T-cell (primary cell): ENCODE results near the gene SYT9. TPM values are rescaled to one million over a fixed set of nuclear protein-coding genes. Genes with fewer than 3 reads are reported as not detected.

Source experiments
- ATAC-seq, 4 experiments: fragments of 200-7000 bp in 3 of 4; fragments of 150-1000 bp in 1 of 4; cut with Tn5 transposase; replicated peaks in 1 of 4; 1 replicate in 3 of 4; 2 replicates in 1 of 4; pipeline ENCODE4 v1.10.0; 2021; ENCODE audit warnings: moderate library complexity in 3 of 4, mild to moderate bottlenecking in 2 of 4, moderate number of reproducible peaks in 1 of 4
- CTCF ChIA-PET, 2 donors: fragments of 300-600 bp; sonication (Branson Sonifier 250); formaldehyde crosslinking; loops; one replicate each; lab custom pipeline; 2022; ENCODE audit warnings: antibody characterized with exemption in 2 of 2; lab: Charles Lee
- POLR2A ChIA-PET, 2 donors: fragments of 300-600 bp; sonication (Branson Sonifier 250); formaldehyde crosslinking; loops; one replicate each; lab custom pipeline; 2022; ENCODE audit warnings: antibody characterized with exemption in 2 of 2; lab: Charles Lee
- DNase-seq, 35 experiments: peaks; one replicate each; pipeline versions ENCODE4 v3.0.0 to v3.0.0-alpha.2; 2013 to 2023
- H3K27ac ChIP-seq: one replicate; pipeline ENCODE4 v1.5.1; 2013; ENCODE audit warnings: low read length
- H3K27me3 ChIP-seq, 2 experiments: replicated peaks in 1 of 2; 1 replicate in 1 of 2; 2 replicates in 1 of 2; pipeline versions ENCODE4 v1.6.1 to v1.7.0; 2013; ENCODE audit warnings: low read length in 1 of 2, mixed read lengths in 1 of 2; ENCODE audit not compliant: control insufficient read depth in 2 of 2, insufficient read depth in 2 of 2; ENCODE audit errors: extremely low read depth in 1 of 2
- H3K36me3 ChIP-seq, 2 donors: 1 replicate in 1 of 2; 2 replicates in 1 of 2; pipeline versions ENCODE4 v1.6.1 to v1.7.0; 2013; ENCODE audit warnings: low read length in 1 of 2; ENCODE audit not compliant: control insufficient read depth in 2 of 2, insufficient read depth in 1 of 2; ENCODE audit errors: extremely low read depth in 1 of 2
- H3K4me1 ChIP-seq, 2 experiments: 1 replicate in 1 of 2; 2 replicates in 1 of 2; pipeline versions ENCODE4 v1.6.1 to v1.7.0; 2013; ENCODE audit warnings: low read length in 2 of 2, mixed read lengths in 1 of 2; ENCODE audit not compliant: insufficient read depth in 2 of 2, control insufficient read depth in 1 of 2; ENCODE audit errors: extremely low read depth in 1 of 2
- H3K4me3 ChIP-seq, 2 donors: 1 replicate in 1 of 2; 2 replicates in 1 of 2; pipeline versions ENCODE4 v1.5.1 to v1.7.0; 2013; ENCODE audit warnings: mild to moderate bottlenecking in 2 of 2, low read length in 1 of 2, moderate library complexity in 1 of 2; ENCODE audit not compliant: control insufficient read depth in 1 of 2; ENCODE audit errors: extremely low read depth in 1 of 2
- H3K9me3 ChIP-seq: 2 replicates; pipeline ENCODE4 v1.7.0; 2013
- H3K27ac Mint-ChIP-seq, 2 donors: one replicate each; pipeline ENCODE4 v1.8.0; 2020 to 2021; ENCODE audit warnings: mild to moderate bottlenecking in 2 of 2, mixed read lengths in 2 of 2
- H3K27me3 Mint-ChIP-seq, 2 donors: one replicate each; pipeline ENCODE4 v1.8.0; 2021 to 2022; ENCODE audit warnings: mixed read lengths in 2 of 2
- H3K36me3 Mint-ChIP-seq: one replicate; pipeline ENCODE4 v1.8.0; 2021; ENCODE audit warnings: mixed read lengths
- H3K4me1 Mint-ChIP-seq, 3 donors: one replicate each; pipeline ENCODE4 v1.8.0; 2020 to 2022; ENCODE audit warnings: mixed read lengths in 3 of 3, mild to moderate bottlenecking in 1 of 3
- H3K4me3 Mint-ChIP-seq, 3 donors: one replicate each; pipeline ENCODE4 v1.8.0; 2020 to 2022; ENCODE audit warnings: mild to moderate bottlenecking in 3 of 3, mixed read lengths in 3 of 3, moderate library complexity in 3 of 3
- H3K9me3 Mint-ChIP-seq, 3 donors: one replicate each; pipeline ENCODE4 v1.8.0; 2020 to 2022; ENCODE audit warnings: mixed read lengths in 3 of 3
- WGBS: methylation state at CpG from one replicate; pipeline ENCODE4 v1.1.5; 2013; ENCODE audit warnings: missing lambda C conversion rate; ENCODE audit not compliant: insufficient coverage; 5-methylcytosine and 5-hydroxymethylcytosine counted together
- total RNA-seq, 35 experiments: library from RNA in 6 of 35; stranded (reverse) in 6 of 35; fragments of 120-200 nt in 1 of 35; gene quantifications; one replicate each; pipeline versions ENCODE4 v1.2.1 to v1.2.4 and lab custom pipeline; 2013 to 2026

Gene SYT9
- total RNA-seq, 5 donors from 2014 or later (not counting 1 experiment from before 2014, with no cell fraction given), result not detected

GRCh38 chr11:7364660-7365059 lies 113.0 kb downstream of the SYT9 start:
- no peaks in the 10 kb centered on the region for H3K4me1 Mint-ChIP-seq
- Histone ChIP-seq H3K9me3 (no peaks in the 10 kb centered on the region), H3K36me3 (no peaks in the 10 kb centered on the region), H3K4me1 (no peaks in the 10 kb centered on the region), H3K27me3 (no peaks in the 10 kb centered on the region), H3K27ac (no peak overlapping the region), H3K4me3 (no peak overlapping the region)
- DNase-seq, result no peak
- WGBS, result 40% methylated on average over 1 of the region's 1 CpG
- peaks cover 0 to 3% of the 10 kb centered on the region in 2 donors for H3K27me3 Mint-ChIP-seq
- H3K9me3 Mint-ChIP-seq, result peaks cover 0 to 3% (median 0%) of the 10 kb centered on the region in 3 donors
- ChIA-PET POLR2A (no interaction called here), CTCF (no interaction called here)
- H3K4me3 Mint-ChIP-seq, result no peak overlapping the region
- no peak overlapping the region for H3K27ac Mint-ChIP-seq
- no peaks in the 10 kb centered on the region for H3K36me3 Mint-ChIP-seq
- no peak for ATAC-seq

GRCh38 chr11:7367803-7368202 lies 116.1 kb downstream of the SYT9 start:
- peaks cover 3 to 7% of the 10 kb centered on the region in 2 donors for H3K27me3 Mint-ChIP-seq
- Histone ChIP-seq H3K27me3 (no peaks in the 10 kb centered on the region), H3K9me3 (no peaks in the 10 kb centered on the region), H3K27ac (no peak overlapping the region), H3K36me3 (no peaks in the 10 kb centered on the region), H3K4me1 (no peaks in the 10 kb centered on the region), H3K4me3 (no peak overlapping the region)
- no peak overlapping the region for H3K4me3 Mint-ChIP-seq
- DNase-seq, result no peak
- peaks cover 0 to 10% (median 5%) of the 10 kb centered on the region in 3 donors for H3K9me3 Mint-ChIP-seq
- POLR2A ChIA-PET, result no interaction called here
- no peaks in the 10 kb centered on the region for H3K36me3 Mint-ChIP-seq
- CTCF ChIA-PET, result no interaction called here
- no peak overlapping the region for H3K27ac Mint-ChIP-seq
- ATAC-seq, result no peak
- H3K4me1 Mint-ChIP-seq, result no peaks in the 10 kb centered on the region

- ATAC-seq (no peak), DNase-seq (no peak)
- ChIA-PET CTCF (no interaction called here), POLR2A (no interaction called here)
- H3K4me1 ChIP-seq, result no peaks in the 10 kb centered on the region
- H3K27me3 ChIP-seq, result no peaks in the 10 kb centered on the region
- no CpG with 5 or more reads among the region's 1 CpG for WGBS
- Mint-ChIP-seq H3K4me1 (no peaks in the 10 kb centered on the region), H3K27ac (no peak overlapping the region), H3K4me3 (no peak overlapping the region), H3K27me3 (peaks cover 47% of the 10 kb centered on the region in 2 donors), H3K9me3 (peaks cover 0 to 16% (median 5%) of the 10 kb centered on the region in 3 donors), H3K36me3 (no peaks in the 10 kb centered on the region)
- no peak overlapping the region for H3K4me3 ChIP-seq
- no peaks in the 10 kb centered on the region for H3K36me3 ChIP-seq
- H3K9me3 ChIP-seq, result no peaks in the 10 kb centered on the region
- H3K27ac ChIP-seq, result no peak overlapping the region
Measured at GRCh38 chr11:7376386-7376785, 124.7 kb downstream of the SYT9 start.

- ChIA-PET POLR2A (no interaction called here), CTCF (no interaction called here)
- Mint-ChIP-seq H3K4me3 (no peak overlapping the region), H3K27ac (no peak overlapping the region), H3K4me1 (no peaks in the 10 kb centered on the region), H3K27me3 (peaks cover 22 to 41% of the 10 kb centered on the region in 2 donors), H3K36me3 (no peaks in the 10 kb centered on the region), H3K9me3 (no peaks in the 10 kb centered on the region)
- H3K4me1 ChIP-seq, result no peaks in the 10 kb centered on the region
- no peak for DNase-seq
- no peak overlapping the region for H3K27ac ChIP-seq
- ATAC-seq, result no peak
- no peaks in the 10 kb centered on the region for H3K36me3 ChIP-seq
- H3K4me3 ChIP-seq, result no peak overlapping the region
- H3K9me3 ChIP-seq, result no peaks in the 10 kb centered on the region
- no peaks in the 10 kb centered on the region for H3K27me3 ChIP-seq
- 80% methylated on average over 1 of the region's 2 CpGs for WGBS
Measured at GRCh38 chr11:7381937-7382336, 130.2 kb downstream of the SYT9 start.

GRCh38 chr11:7383406-7383805 lies 131.7 kb downstream of the SYT9 start:
- Mint-ChIP-seq H3K4me3 (no peak overlapping the region), H3K36me3 (no peaks in the 10 kb centered on the region), H3K9me3 (no peaks in the 10 kb centered on the region), H3K4me1 (no peaks in the 10 kb centered on the region), H3K27ac (no peak overlapping the region), H3K27me3 (peaks cover 10 to 32% of the 10 kb centered on the region in 2 donors)
- H3K27ac ChIP-seq, result no peak overlapping the region
- no CpG with 5 or more reads among the region's 4 CpGs for WGBS
- ChIA-PET CTCF (interaction anchor here in 1 of 2 donors (0.5 kb wide), 2 partner anchors 21 to 110 kb away, joined by 3 read pairs; no protein-coding TSS in a partner anchor), POLR2A (no interaction called here)
- no peaks in the 10 kb centered on the region for H3K36me3 ChIP-seq
- ATAC-seq (no peak), DNase-seq (no peak)
- no peaks in the 10 kb centered on the region for H3K9me3 ChIP-seq
- H3K4me3 ChIP-seq, result no peak overlapping the region
- H3K27me3 ChIP-seq, result no peaks in the 10 kb centered on the region
- H3K4me1 ChIP-seq, result no peaks in the 10 kb centered on the region

GRCh38 chr11:7384691-7385090 lies 133.0 kb downstream of the SYT9 start:
- Mint-ChIP-seq H3K4me1 (no peaks in the 10 kb centered on the region), H3K27ac (no peak overlapping the region), H3K27me3 (peaks cover 4 to 25% of the 10 kb centered on the region in 2 donors), H3K4me3 (no peak overlapping the region), H3K36me3 (no peaks in the 10 kb centered on the region), H3K9me3 (no peaks in the 10 kb centered on the region)
- Histone ChIP-seq H3K4me1 (no peaks in the 10 kb centered on the region), H3K27me3 (no peaks in the 10 kb centered on the region), H3K27ac (no peak overlapping the region), H3K4me3 (no peak overlapping the region), H3K9me3 (no peaks in the 10 kb centered on the region), H3K36me3 (no peaks in the 10 kb centered on the region)
- no peak for DNase-seq
- ChIA-PET CTCF (no interaction called here), POLR2A (no interaction called here)
- no peak for ATAC-seq

GRCh38 chr11:7385532-7385931 lies 133.8 kb downstream of the SYT9 start:
- no peaks in the 10 kb centered on the region for H3K9me3 Mint-ChIP-seq
- H3K4me3 ChIP-seq, result no peak overlapping the region
- no peak for ATAC-seq
- no peaks in the 10 kb centered on the region for H3K4me1 ChIP-seq
- H3K9me3 ChIP-seq, result no peaks in the 10 kb centered on the region
- POLR2A ChIA-PET, result no interaction called here
- no peaks in the 10 kb centered on the region for H3K4me1 Mint-ChIP-seq
- H3K27ac Mint-ChIP-seq, result no peak overlapping the region
- no peaks in the 10 kb centered on the region for H3K36me3 Mint-ChIP-seq
- no peak for DNase-seq
- no peak overlapping the region for H3K27ac ChIP-seq
- H3K27me3 ChIP-seq, result no peaks in the 10 kb centered on the region
- H3K27me3 Mint-ChIP-seq, result peaks cover 0 to 21% of the 10 kb centered on the region in 2 donors
- no CpG with 5 or more reads among the region's 1 CpG for WGBS
- H3K36me3 ChIP-seq, result no peaks in the 10 kb centered on the region
- CTCF ChIA-PET, result no interaction called here
- H3K4me3 Mint-ChIP-seq, result no peak overlapping the region
